BLaER1 (cell line): ENCODE results near the gene ELF4.

Experiments used
- H3K27ac ChIP-seq: shearing (Covaris generic); formaldehyde crosslinking; 2 replicates; pipeline ENCODE4 v1.8.1; 2022
- H3K27me3 ChIP-seq: shearing (Covaris generic); formaldehyde crosslinking; 2 replicates; pipeline ENCODE4 v1.8.1; 2022
- H3K36me3 ChIP-seq: shearing (Covaris generic); formaldehyde crosslinking; 2 replicates; pipeline ENCODE4 v1.8.1; 2022
- H3K4me1 ChIP-seq: shearing (Covaris generic); formaldehyde crosslinking; 2 replicates; pipeline ENCODE4 v1.8.1; 2022
- H3K4me2 ChIP-seq: shearing (Covaris generic); formaldehyde crosslinking; 2 replicates; pipeline ENCODE4 v1.8.1; 2022
- H3K4me3 ChIP-seq: shearing (Covaris generic); formaldehyde crosslinking; 2 replicates; pipeline ENCODE4 v1.8.1; 2022
- H3K9ac ChIP-seq: shearing (Covaris generic); formaldehyde crosslinking; 2 replicates; pipeline ENCODE4 v1.8.1; 2022
- H3K9me3 ChIP-seq: shearing (Covaris generic); formaldehyde crosslinking; 2 replicates; pipeline ENCODE4 v1.8.1; 2022
- H4K20me1 ChIP-seq: shearing (Covaris generic); formaldehyde crosslinking; 2 replicates; pipeline ENCODE4 v1.8.1; 2022
- Cebpa-rat ChIP-seq: shearing (Covaris generic); IDR thresholded peaks from 2 replicates; pipeline ENCODE4 v1.8.1; 2022

The ELF4 gene

DNA sequence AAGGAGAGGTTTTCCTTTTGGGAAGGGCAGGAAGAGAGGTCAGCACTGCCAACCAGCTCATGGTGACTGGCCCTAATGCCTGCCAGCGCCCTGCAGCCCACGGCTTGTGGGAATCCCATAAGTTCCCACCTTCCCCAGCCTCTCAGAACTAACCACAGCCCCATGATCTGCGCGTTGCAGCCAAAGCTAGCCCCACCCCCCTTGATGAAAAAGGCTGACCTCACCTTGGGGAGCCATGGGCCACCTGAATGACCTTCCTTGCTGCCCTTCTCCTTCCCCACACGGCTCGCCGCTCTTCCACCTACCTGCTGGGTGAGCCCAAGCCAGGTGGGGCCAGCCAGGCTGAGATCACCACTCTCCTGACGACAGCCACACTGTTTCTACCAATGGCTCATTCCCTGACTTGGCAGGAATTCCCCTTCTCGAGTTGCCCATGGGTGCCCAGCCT is 3.9 kb upstream of the ELF4 start:
- Histone ChIP-seq H3K9me3 (0 out of 2 replicates have a peak, but pooled peaks cover 6% of the 10 kb centered on the region), H3K4me3 (no peak overlapping the region), H3K27ac (no peak overlapping the region), H3K27me3 (peaks cover 43% of the 10 kb centered on the region), H3K36me3 (no peaks in the 10 kb centered on the region), H3K4me1 (peaks cover 32% of the 10 kb centered on the region), H3K9ac (no peak overlapping the region), H4K20me1 (peaks cover 18% of the 10 kb centered on the region), H3K4me2 (no peak overlapping the region)
- TF ChIP-seq Cebpa-rat, result no peak

DNA sequence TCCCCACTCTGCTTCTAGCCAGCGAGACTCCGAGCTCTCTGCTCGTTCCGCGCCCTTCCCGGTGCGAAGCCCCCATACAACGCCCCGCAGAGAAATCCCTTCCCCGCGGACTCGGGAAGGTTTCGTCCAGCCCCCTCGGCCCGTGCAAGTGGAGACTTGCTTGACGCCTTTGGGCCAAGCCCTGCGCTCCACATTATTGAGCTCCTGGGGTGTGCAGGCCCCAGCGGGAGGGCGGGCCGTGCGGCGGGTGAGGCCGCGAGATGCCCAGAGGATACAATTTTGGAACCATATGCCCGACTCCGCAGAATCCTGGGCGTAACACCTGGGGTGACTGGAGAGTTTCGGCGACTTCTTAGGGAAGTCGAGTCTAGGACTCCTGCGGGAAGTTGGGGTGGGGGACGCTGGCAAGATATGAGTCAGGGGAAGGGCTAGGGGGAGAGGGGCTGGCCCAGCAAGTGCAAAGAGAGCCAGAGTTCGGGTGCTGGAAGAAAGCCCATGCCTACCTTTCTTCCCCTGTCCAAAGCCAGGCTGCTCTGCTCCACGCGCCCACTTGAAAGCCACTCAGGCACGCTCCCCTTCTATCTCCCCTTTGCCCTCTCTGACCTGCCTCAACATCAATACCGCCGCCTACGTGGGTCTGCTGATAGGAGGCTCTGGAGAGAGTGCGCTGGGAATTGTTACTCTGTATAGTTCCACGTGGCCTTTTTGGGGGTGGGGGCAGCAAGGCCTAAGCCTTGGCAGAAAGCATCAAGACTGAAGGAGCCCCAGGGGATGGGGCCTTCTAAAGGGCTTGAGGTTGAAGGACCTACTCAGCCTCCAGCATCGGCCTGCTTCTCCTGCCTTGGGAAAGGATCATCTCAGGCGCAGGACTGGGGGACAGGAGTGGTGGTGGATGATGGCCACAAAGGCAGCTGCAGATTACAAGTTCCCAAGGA is 1.2 kb upstream of the ELF4 start:
- H3K4me3 ChIP-seq, result peak overlapping the region; percentile 58
- H3K9ac ChIP-seq, result peak overlapping the region; percentile 68; the same call in 1 of the 2 replicates
- H4K20me1 ChIP-seq, result peaks cover 33% of the 10 kb centered on the region
- H3K27ac ChIP-seq, result peak overlapping the region; percentile 68
- peak overlapping the region; percentile 70 for H3K4me2 ChIP-seq
- no peaks in the 10 kb centered on the region for H3K36me3 ChIP-seq
- peaks cover 33% of the 10 kb centered on the region for H3K27me3 ChIP-seq
- H3K4me1 ChIP-seq, result peaks cover 39% of the 10 kb centered on the region
- TF ChIP-seq Cebpa-rat, result no peak
- 0 out of 2 replicates have a peak, but pooled peaks cover 6% of the 10 kb centered on the region for H3K9me3 ChIP-seq

DNA sequence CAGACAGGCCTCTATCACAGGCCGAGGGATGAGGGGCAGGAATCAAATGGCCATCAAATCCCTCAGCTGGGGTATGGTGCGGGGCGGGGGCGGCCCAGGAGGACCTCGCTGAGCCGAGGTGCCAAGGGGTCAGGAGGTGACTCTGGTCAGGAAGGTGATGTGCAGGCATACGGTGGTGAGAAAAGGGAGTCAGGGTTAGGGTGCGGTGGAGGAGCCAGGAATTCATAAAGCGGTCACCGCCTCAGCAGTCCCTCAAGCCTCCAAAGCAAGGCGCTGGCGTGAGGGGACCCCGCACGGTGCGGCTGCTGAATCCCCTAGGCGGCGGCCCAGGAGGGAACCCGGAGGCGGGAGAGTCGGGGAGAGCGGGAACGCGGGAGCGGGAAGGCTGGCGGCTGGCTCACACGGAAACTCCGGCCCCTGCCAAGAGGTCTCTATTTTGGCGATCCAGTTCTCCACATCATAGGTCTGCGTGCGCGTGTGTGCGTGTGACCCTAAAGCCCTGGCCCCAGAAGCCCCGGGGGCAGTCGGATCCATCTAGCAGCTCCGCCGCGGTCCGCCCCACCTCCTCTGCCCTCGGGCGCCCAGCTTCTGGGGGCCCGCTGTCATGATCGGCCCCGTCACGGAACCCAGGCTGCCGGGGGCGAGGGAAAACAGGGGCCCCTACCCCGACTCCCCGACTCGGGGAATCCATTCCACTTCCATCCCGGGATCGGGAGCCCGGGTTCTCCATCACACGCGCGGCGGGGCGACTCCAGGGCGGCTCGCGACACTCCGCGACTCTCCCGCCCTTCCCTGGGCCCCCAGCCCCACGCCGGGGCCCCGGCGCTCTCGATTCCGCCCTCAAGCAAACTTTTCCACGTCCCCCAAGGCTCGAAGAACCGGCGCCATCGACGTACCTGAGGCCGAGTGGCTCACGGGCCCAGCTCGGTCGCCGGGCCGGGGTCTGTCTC is 593 bp downstream of the ELF4 start:
- H4K20me1 ChIP-seq, result peaks cover 51% of the 10 kb centered on the region
- 0 out of 2 replicates have a peak, but pooled peaks cover 6% of the 10 kb centered on the region for H3K9me3 ChIP-seq
- peaks cover 37% of the 10 kb centered on the region for H3K27me3 ChIP-seq
- no peak for TF ChIP-seq Cebpa-rat
- peak overlapping the region; percentile 81 for H3K4me2 ChIP-seq
- H3K9ac ChIP-seq, result peak overlapping the region; percentile 86
- no peaks in the 10 kb centered on the region for H3K36me3 ChIP-seq
- H3K27ac ChIP-seq, result peak overlapping the region; percentile 85
- peaks cover 57% of the 10 kb centered on the region for H3K4me1 ChIP-seq
- H3K4me3 ChIP-seq, result peak overlapping the region; percentile 74

DNA sequence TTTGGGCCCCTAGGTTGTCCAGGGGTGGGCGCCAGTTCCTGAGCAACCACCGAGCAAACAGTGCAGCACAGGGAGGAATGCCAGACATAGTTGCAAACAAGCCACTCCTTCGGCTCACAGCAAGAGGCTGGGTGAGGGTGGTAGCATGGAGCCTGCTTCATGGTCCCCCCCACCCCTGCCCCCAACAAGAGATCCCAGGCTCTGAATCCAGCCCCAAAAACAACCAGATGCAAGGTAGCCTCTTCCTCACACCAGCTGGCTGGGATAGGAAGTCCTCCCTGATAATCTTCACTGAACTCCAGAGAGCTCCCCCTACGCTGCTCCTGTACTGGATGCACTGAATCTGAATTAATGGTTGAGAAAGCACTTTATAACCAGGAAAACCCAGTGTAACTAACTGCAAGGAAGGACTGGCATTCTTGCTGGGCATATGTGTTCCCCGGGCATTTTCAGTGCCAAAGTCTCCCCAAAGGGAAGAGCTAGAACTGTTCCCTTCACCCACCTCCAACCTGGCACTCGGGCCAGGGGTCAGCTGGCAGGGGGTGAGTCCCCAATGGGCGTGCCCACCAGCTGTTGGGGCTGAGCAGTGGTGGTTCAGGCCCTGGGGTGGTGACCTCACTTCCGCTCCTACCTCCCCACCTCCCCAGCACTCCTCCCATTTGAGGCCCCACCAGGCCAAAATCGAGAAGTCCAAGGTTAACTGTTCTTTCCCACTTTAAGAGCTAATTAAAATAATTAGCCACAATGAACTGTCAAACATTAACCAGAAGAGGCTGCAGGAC is 1.5 kb downstream of the ELF4 start:
- Histone ChIP-seq H3K36me3 (0 out of 2 replicates have a peak, but pooled peaks cover 2% of the 10 kb centered on the region), H3K27me3 (peaks cover 29% of the 10 kb centered on the region), H4K20me1 (peaks cover 59% of the 10 kb centered on the region), H3K4me2 (peak overlapping the region; percentile 81), H3K27ac (peak overlapping the region; percentile 85; the same call in 1 of the 2 replicates), H3K4me1 (peaks cover 64% of the 10 kb centered on the region), H3K4me3 (peak overlapping the region; percentile 74), H3K9ac (peak overlapping the region; percentile 86), H3K9me3 (0 out of 2 replicates have a peak, but pooled peaks cover 6% of the 10 kb centered on the region)
- no peak for TF ChIP-seq Cebpa-rat

DNA sequence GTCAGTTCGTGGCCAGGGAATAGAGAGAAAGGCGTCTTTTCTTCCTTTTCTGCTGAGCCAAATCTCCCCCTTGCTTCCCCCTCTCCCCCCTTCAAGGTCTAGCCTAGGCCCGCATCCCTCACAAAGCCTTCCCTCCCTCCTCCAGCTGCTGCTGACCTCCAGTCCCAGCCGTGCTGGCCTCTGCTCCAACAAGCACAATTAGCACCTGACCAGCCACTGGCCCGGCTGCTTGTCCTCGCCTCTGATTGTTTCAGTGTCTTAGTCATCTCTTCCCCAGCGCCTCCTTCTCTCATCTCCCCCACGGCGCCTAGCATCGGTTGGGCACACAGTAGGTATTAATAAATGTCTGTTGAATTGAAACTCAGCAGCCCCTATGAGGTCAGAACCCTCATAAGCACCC is 4.2 kb downstream of the ELF4 start:
- 0 out of 2 replicates have a peak, but pooled peaks cover 4% of the 10 kb centered on the region for H3K36me3 ChIP-seq
- H3K27ac ChIP-seq, result no peak overlapping the region
- peak overlapping the region; percentile 34; the same call in 1 of the 2 replicates for H3K9ac ChIP-seq
- peaks cover 61% of the 10 kb centered on the region for H3K4me1 ChIP-seq
- no peak for TF ChIP-seq Cebpa-rat
- H4K20me1 ChIP-seq, result peaks cover 64% of the 10 kb centered on the region
- peak overlapping the region; percentile 24 for H3K4me2 ChIP-seq
- H3K27me3 ChIP-seq, result peaks cover 29% of the 10 kb centered on the region
- H3K4me3 ChIP-seq, result no peak overlapping the region
- H3K9me3 ChIP-seq, result 0 out of 2 replicates have a peak, but pooled peaks cover 6% of the 10 kb centered on the region

DNA sequence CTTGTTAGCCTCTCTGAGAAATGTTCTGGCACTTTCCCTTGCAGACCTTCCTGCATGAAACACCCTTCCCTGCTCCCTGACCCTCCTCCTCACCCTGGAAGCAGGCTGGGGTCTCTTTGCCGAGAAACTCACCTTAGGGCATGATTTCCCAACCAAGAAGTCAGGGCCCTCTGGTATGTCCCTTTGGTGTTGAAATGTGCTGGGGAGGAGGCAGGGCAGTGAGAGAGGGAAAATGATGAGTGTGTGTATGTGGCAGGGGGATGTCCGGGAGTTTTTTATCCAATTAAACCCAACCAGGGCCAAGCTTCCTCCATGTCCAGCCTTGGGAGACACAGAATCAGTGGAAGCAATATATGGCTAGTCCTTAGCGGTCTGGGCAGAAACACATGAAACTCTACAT is 5.1 kb downstream of the ELF4 start:
- Histone ChIP-seq H3K36me3 (0 out of 2 replicates have a peak, but pooled peaks cover 4% of the 10 kb centered on the region), H4K20me1 (peaks cover 65% of the 10 kb centered on the region), H3K9me3 (0 out of 2 replicates have a peak, but pooled peaks cover 6% of the 10 kb centered on the region), H3K27ac (no peak overlapping the region), H3K4me1 (peaks cover 65% of the 10 kb centered on the region), H3K9ac (peak overlapping the region; percentile 34; the same call in 1 of the 2 replicates), H3K4me3 (no peak overlapping the region), H3K4me2 (peak overlapping the region; percentile 24; the same call in 1 of the 2 replicates), H3K27me3 (peaks cover 30% of the 10 kb centered on the region)
- TF ChIP-seq Cebpa-rat, result no peak

DNA sequence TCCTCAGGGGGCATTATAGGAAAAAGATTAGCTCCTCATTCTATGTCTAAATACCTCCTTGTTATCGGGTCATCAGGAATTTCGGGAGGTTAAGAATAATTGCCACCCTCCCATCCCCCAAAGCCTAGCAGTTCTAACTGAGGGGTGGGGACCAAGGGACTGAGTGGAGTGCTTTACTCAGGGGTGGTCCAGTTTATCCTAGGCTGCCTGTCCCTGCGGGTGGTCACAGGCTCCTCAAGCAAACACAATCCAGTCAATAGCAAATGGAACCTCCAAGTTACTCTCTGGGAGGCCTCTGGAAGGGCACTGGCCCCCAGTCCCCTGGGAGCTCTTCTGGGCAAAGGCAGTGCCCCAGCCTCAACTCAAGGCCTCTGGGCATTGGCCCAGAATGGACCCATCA is 6.7 kb downstream of the ELF4 start:
- Histone ChIP-seq H4K20me1 (peaks cover 67% of the 10 kb centered on the region), H3K4me3 (no peak overlapping the region), H3K4me2 (no peak overlapping the region), H3K4me1 (peaks cover 76% of the 10 kb centered on the region), H3K27me3 (peaks cover 35% of the 10 kb centered on the region), H3K9me3 (no peaks in the 10 kb centered on the region), H3K9ac (no peak overlapping the region), H3K27ac (no peak overlapping the region), H3K36me3 (0 out of 2 replicates have a peak, but pooled peaks cover 4% of the 10 kb centered on the region)
- TF ChIP-seq Cebpa-rat, result no peak

DNA sequence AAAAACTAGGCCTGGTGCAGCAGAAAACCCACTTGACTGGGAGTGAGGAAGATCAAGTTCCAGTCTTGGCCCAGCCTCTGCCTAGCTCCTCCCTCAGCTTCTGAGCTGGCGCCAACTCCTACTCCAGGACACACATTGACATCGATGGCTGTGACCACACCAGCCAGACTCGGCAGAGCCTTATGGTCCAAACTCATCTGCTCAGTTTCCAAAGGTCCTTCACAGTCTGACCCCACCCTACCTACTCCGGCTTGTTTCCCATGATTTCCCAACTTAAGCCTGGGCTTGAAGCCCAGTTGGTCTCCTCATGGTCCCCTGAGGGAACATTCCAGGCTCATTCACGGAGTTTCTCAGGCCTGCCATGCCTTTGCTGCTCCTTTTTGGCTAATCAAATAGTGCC is 10.1 kb downstream of the ELF4 start:
- H3K27me3 ChIP-seq, result peaks cover 28% of the 10 kb centered on the region
- H3K36me3 ChIP-seq, result 0 out of 2 replicates have a peak, but pooled peaks cover 4% of the 10 kb centered on the region
- H3K9ac ChIP-seq, result no peak overlapping the region
- H3K4me1 ChIP-seq, result peaks cover 65% of the 10 kb centered on the region
- H3K9me3 ChIP-seq, result no peaks in the 10 kb centered on the region
- no peak overlapping the region for H3K4me3 ChIP-seq
- no peak for TF ChIP-seq Cebpa-rat
- H3K27ac ChIP-seq, result no peak overlapping the region
- H3K4me2 ChIP-seq, result no peak overlapping the region
- H4K20me1 ChIP-seq, result peaks cover 63% of the 10 kb centered on the region

DNA sequence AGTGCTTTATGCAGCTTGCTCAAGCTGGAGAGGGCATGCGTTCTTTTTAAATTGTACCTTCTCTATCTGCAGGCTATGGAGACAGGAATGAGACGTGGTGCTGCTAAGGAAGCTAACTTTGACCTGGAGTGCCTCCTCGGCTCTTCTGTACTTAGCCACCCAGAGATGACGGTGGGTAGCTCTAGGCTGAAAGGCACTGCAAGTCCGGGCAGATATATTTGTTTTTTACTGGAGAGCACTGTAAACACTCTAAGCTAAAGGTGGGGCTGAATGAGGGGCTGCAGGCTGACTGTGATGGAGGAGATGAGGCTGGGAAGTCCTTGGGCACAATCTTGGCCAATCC is 12.1 kb downstream of the ELF4 start:
- no peak overlapping the region for H3K4me3 ChIP-seq
- H3K4me1 ChIP-seq, result peaks cover 66% of the 10 kb centered on the region
- peak overlapping the region; percentile 49; the same call in 1 of the 2 replicates for H3K27ac ChIP-seq

More for the DNA sequence above, 12.1 kb downstream of the ELF4 start:
- Histone ChIP-seq H3K9ac (no peak overlapping the region), H4K20me1 (peaks cover 65% of the 10 kb centered on the region), H3K36me3 (no peaks in the 10 kb centered on the region), H3K9me3 (no peaks in the 10 kb centered on the region), H3K4me2 (peak overlapping the region; percentile 60), H3K27me3 (peaks cover 34% of the 10 kb centered on the region)
- TF ChIP-seq Cebpa-rat, result no peak
